Measurements from ENCODE around the gene PPP2R5E. TPM values are rescaled to one million over a fixed set of nuclear protein-coding genes. Genes with fewer than 3 reads are reported as not detected.
A peak's percentile ranks its signal among the peaks of the same experiment; 100 is the strongest.

Gene PPP2R5E
- total RNA-seq, 1 experiment from 2014 or later, result 45.0 TPM

- CTCF ChIA-PET, result interaction anchor here (2.0 to 2.6 kb wide), 2 partner anchors 154 to 228 kb away, joined by 6 to 21 read pairs; no protein-coding TSS in a partner anchor
- peaks cover 4 to 22% of the 10 kb centered on the region in 2 experiments; a peak in 3 of 4 replicates for H3K4me1 ChIP-seq (ENCODE audit: control insufficient read depth in 1 of 2, insufficient read depth in 2 of 2, low read length in 2 of 2)
- no peak overlapping the region for H2AFZ ChIP-seq (ENCODE audit: low read depth, low read length, poor library complexity, severe bottlenecking)
- H3K4me3 ChIP-seq (replicated peaks in 1 of 2; ENCODE audit: low read depth in 1 of 2, low read length in 2 of 2), result peak overlapping the region; percentile 96 to 97
- peak; percentile 17 for ATAC-seq
- intact Hi-C loops (cut with micrococcal nuclease), result loop anchor here (2.0 to 10.0 kb wide), 2 partner anchors 154 to 232 kb away; no protein-coding TSS in a partner anchor
- POLR2A ChIA-PET, result interaction anchor here (0.7 to 1.5 kb wide), 5 partner anchors 56 to 228 kb away, joined by 3 to 7 read pairs (median 3); partner anchors contain the start of gene WDR89
- H3K4me2 ChIP-seq (ENCODE audit: low read length), result peak overlapping the region; percentile 82
- no peaks in the 10 kb centered on the region for H3K9me3 ChIP-seq (ENCODE audit: control insufficient read depth in 1 of 2, insufficient read depth in 1 of 2, low read depth in 1 of 2, low read length in 2 of 2)
- BruUV-seq (replicated peaks), result no TSS peak
- TF ChIP-seq FOSL1 (IDR thresholded peaks at IDR 0.05; ENCODE audit: low read depth), result no peak
- TF ChIP-seq EGR1 (IDR thresholded peaks at IDR 0.05; ENCODE audit: low read depth), result no peak
- TF ChIP-seq POLR2AphosphoS5 (IDR thresholded peaks at IDR 0.05; ENCODE audit: low read depth, low read length), result no peak
- TF ChIP-seq, protein P1, sequence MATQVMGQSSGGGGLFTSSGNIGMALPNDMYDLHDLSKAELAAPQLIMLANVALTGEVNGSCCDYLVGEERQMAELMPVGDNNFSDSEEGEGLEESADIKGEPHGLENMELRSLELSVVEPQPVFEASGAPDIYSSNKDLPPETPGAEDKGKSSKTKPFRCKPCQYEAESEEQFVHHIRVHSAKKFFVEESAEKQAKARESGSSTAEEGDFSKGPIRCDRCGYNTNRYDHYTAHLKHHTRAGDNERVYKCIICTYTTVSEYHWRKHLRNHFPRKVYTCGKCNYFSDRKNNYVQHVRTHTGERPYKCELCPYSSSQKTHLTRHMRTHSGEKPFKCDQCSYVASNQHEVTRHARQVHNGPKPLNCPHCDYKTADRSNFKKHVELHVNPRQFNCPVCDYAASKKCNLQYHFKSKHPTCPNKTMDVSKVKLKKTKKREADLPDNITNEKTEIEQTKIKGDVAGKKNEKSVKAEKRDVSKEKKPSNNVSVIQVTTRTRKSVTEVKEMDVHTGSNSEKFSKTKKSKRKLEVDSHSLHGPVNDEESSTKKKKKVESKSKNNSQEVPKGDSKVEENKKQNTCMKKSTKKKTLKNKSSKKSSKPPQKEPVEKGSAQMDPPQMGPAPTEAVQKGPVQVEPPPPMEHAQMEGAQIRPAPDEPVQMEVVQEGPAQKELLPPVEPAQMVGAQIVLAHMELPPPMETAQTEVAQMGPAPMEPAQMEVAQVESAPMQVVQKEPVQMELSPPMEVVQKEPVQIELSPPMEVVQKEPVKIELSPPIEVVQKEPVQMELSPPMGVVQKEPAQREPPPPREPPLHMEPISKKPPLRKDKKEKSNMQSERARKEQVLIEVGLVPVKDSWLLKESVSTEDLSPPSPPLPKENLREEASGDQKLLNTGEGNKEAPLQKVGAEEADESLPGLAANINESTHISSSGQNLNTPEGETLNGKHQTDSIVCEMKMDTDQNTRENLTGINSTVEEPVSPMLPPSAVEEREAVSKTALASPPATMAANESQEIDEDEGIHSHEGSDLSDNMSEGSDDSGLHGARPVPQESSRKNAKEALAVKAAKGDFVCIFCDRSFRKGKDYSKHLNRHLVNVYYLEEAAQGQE (IDR thresholded peaks at IDR 0.05; ENCODE audit: low read depth), result no peak
- peak overlapping the region; percentile 81 for H3K9ac ChIP-seq (ENCODE audit: low read length)
- H3K79me2 ChIP-seq (ENCODE audit: insufficient read depth, low read length), result peaks cover 51% of the 10 kb centered on the region
- H3K27me3 ChIP-seq (ENCODE audit: insufficient read depth, low read length), result no peaks in the 10 kb centered on the region
- RAD21 ChIA-PET (ENCODE audit: low non-redundant PET in 1 of 2, low total read pairs in 2 of 2, uncharacterized antibody in 2 of 2, unreplicated experiment in 2 of 2), result interaction anchor here (0.6 to 1.1 kb wide), 3 partner anchors 76 to 228 kb away, joined by 3 to 4 read pairs (median 3); no protein-coding TSS in a partner anchor
- H3K36me3 ChIP-seq (ENCODE audit: control insufficient read depth in 1 of 2, insufficient read depth in 2 of 2, low read length in 2 of 2), result peaks cover 13 to 17% of the 10 kb centered on the region in 2 experiments
- peak overlapping the region; percentile 91 for H3K27ac ChIP-seq (ENCODE audit: low read depth, low read length)
- H3K9me2 ChIP-seq (ENCODE audit: insufficient read depth), result no peaks in the 10 kb centered on the region
- no peaks in the 10 kb centered on the region for H4K20me1 ChIP-seq (ENCODE audit: insufficient read depth)
- no peak for DNase-seq (ENCODE audit: low read depth, low spot score)
These were observed 762 bp downstream of the PPP2R5E start for GRCh38 chr14:63542231-63542999.
